Calu3 (cell line): ENCODE results near the gene IGSF9. TPM values are rescaled to one million over a fixed set of nuclear protein-coding genes. Genes with fewer than 3 reads are reported as not detected.

ENCODE experiments used
- BruUV-seq: library from RNA; stranded (reverse); fragments of 400-500 nt; replicated peaks from 2 replicates; lab custom pipeline; 2021; lab: Mats Ljungman, UMichigan
- CTCF ChIA-PET: fragments of 300-600 bp; sonication (Branson Sonifier 250); formaldehyde crosslinking; loops from one replicate; lab custom pipeline; 2022; ENCODE audit warnings: antibody characterized with exemption; lab: Charles Lee
- DNase-seq: peaks from one replicate; pipeline ENCODE4 v3.0.0; 2022
- H3K27ac Mint-ChIP-seq: one replicate; pipeline ENCODE4 v1.8.0; 2022; ENCODE audit warnings: mixed read lengths; ENCODE audit not compliant: unreplicated experiment
- H3K27me3 Mint-ChIP-seq: one replicate; pipeline ENCODE4 v1.8.0; 2022; ENCODE audit warnings: mixed read lengths; ENCODE audit not compliant: unreplicated experiment
- H3K36me3 Mint-ChIP-seq: one replicate; pipeline ENCODE4 v1.8.0; 2022; ENCODE audit warnings: mild to moderate bottlenecking, moderate library complexity, mixed read lengths; ENCODE audit not compliant: insufficient read depth, unreplicated experiment
- H3K4me1 Mint-ChIP-seq: one replicate; pipeline ENCODE4 v1.8.0; 2022; ENCODE audit warnings: mild to moderate bottlenecking, low read depth, mixed read lengths; ENCODE audit not compliant: unreplicated experiment
- H3K4me3 Mint-ChIP-seq: one replicate; pipeline ENCODE4 v1.8.0; 2022; ENCODE audit warnings: mild to moderate bottlenecking, low read depth, moderate library complexity, mixed read lengths; ENCODE audit not compliant: unreplicated experiment
- H3K9me3 Mint-ChIP-seq: one replicate; pipeline ENCODE4 v1.8.0; 2022; ENCODE audit warnings: low read depth, mixed read lengths; ENCODE audit not compliant: unreplicated experiment
- CTCF ChIP-seq: fragments of 200-600 bp; IDR thresholded peaks from one replicate; pipeline ENCODE4 v1.8.0; 2022; ENCODE audit warnings: antibody characterized with exemption; ENCODE audit not compliant: unreplicated experiment
- intact Hi-C: fragments of 100-400 bp; cut with micrococcal nuclease; formaldehyde crosslinking; loops from one replicate; pipeline ENCODE4 v1.10.0; 2022; ENCODE audit not compliant: unreplicated experiment
- total RNA-seq: library from RNA; stranded (reverse); gene quantifications from 2 replicates; pipeline ENCODE4 v1.2.3, GENCODE V29; 2022

Gene IGSF9
- total RNA-seq, 1 experiment from 2014 or later = 7.6 TPM

GRCh38 chr1:159980786-159981185, 35.4 kb upstream of the IGSF9 start:
- no peaks in the 10 kb centered on the region for H3K4me1 Mint-ChIP-seq
- no peak for TF ChIP-seq CTCF
- no TSS peak for BruUV-seq
- intact Hi-C loops = no loop called here
- no peaks in the 10 kb centered on the region for H3K9me3 Mint-ChIP-seq
- H3K27ac Mint-ChIP-seq = no peak overlapping the region
- peaks cover 57% of the 10 kb centered on the region for H3K27me3 Mint-ChIP-seq
- no peak for DNase-seq
- no peak overlapping the region for H3K4me3 Mint-ChIP-seq
- H3K36me3 Mint-ChIP-seq = no peaks in the 10 kb centered on the region
- CTCF ChIA-PET = no interaction called here

GRCh38 chr1:159980076-159980475, 34.7 kb upstream of the IGSF9 start:
- no peak for DNase-seq
- Mint-ChIP-seq H3K9me3 (no peaks in the 10 kb centered on the region), H3K27ac (no peak overlapping the region), H3K36me3 (no peaks in the 10 kb centered on the region), H3K4me3 (no peak overlapping the region), H3K4me1 (no peaks in the 10 kb centered on the region), H3K27me3 (peaks cover 51% of the 10 kb centered on the region)
- no peak for TF ChIP-seq CTCF
- CTCF ChIA-PET = no interaction called here
- no TSS peak for BruUV-seq
- intact Hi-C loops = no loop called here

GRCh38 chr1:159979257-159979656, 33.8 kb upstream of the IGSF9 start:
- TF ChIP-seq CTCF = no peak
- Mint-ChIP-seq H3K27me3 (peaks cover 43% of the 10 kb centered on the region), H3K36me3 (no peaks in the 10 kb centered on the region), H3K4me3 (no peak overlapping the region), H3K27ac (no peak overlapping the region), H3K9me3 (no peaks in the 10 kb centered on the region), H3K4me1 (no peaks in the 10 kb centered on the region)
- no peak for DNase-seq
- intact Hi-C loops = no loop called here
- CTCF ChIA-PET = interaction anchor here (0.7 kb wide), 1 partner anchor 834 kb away, joined by 6 read pairs; no protein-coding TSS in a partner anchor
- no TSS peak for BruUV-seq

DNA sequence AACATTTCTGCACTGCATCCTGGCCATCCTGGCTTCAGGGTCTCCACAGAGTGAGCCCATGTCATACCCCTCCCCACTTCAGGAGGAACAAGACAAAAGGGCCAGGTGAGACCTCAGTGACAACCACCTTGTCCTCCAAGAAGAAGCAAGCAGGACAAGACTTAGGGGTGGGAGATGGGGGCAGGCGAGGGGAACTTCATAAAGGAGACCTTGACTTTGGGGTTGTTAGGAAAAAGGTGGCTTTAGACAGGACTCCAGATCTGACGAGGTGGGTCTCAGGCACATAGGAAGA, 32.6 kb upstream of the IGSF9 start:
- DNase-seq = no peak
- CTCF ChIA-PET = no interaction called here
- no peak overlapping the region for H3K27ac Mint-ChIP-seq
- intact Hi-C loops = no loop called here
- BruUV-seq = no TSS peak
- H3K4me1 Mint-ChIP-seq = no peaks in the 10 kb centered on the region
- H3K27me3 Mint-ChIP-seq = peaks cover 32% of the 10 kb centered on the region
- H3K4me3 Mint-ChIP-seq = no peak overlapping the region
- no peaks in the 10 kb centered on the region for H3K9me3 Mint-ChIP-seq
- no peaks in the 10 kb centered on the region for H3K36me3 Mint-ChIP-seq
- no peak for TF ChIP-seq CTCF
